ENCODE results near the gene TSSK6. TPM values are rescaled to one million over a fixed set of nuclear protein-coding genes. Genes with fewer than 3 reads are reported as not detected.

Gene TSSK6
- total and polyA plus RNA-seq, 2 of the 4 experiments (the other 2 are of a cell fraction) = 1.3 to 2.2 TPM

DNA sequence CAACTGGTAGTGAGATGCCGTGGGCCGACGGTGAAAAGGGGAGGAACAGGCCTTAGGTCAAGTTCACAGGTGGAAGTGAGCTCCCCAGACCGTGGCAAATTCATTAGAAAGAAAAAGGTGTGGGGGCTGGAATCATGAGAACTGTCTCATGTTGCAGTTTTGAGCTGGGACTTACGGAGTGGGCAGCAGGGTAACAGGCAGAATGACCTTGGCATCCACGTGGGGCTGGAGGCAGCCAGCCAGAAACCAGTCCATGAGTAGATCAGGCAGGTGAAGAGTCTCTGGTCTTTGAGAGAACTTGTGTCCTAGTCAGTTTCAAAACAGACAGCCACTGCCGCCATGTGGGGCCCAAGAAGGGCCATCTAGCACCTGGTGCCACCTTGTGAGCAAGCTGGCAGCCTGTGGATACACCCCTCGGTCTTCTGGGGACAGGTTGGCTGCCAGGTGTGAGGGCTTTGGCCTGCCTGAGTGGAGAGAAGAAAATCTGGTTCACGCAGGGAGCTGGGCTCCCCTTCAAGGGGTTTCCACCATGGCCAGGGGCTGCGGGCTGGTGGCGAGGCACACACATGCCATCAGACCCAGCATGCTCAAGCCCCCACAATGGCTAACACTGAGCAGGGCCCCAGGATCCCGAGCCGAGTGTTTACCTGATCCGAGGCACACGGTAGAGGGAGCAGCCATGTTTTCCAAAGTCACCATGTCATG lies 23.9 kb downstream of the TSSK6 start:
- no peak overlapping the region for H3K9ac ChIP-seq (ENCODE audit: low read depth, low read length)
- intact Hi-C loops (cut with micrococcal nuclease) = no loop called here
- H2BK120ac ChIP-seq (ENCODE audit: low read depth, low read length) = no peak overlapping the region
- H2BK5ac ChIP-seq (ENCODE audit: low read depth, low read length, poor library complexity, severe bottlenecking) = no peak overlapping the region
- peaks cover 6% of the 10 kb centered on the region for H4K20me1 ChIP-seq (ENCODE audit: insufficient read depth, low read length)
- 86% methylated on average over 13 of the region's 15 CpGs; no CpG with 5 or more reads in 1 of the 2 experiments for WGBS, 2 experiments (ENCODE audit: extremely low coverage in 2 of 2, insufficient read length in 1 of 2)
- peak overlapping the region; percentile 11 for H2AK9ac ChIP-seq (replicated peaks; ENCODE audit: low read depth, low read length, poor library complexity)
- no peak overlapping the region for H2BK15ac ChIP-seq (ENCODE audit: low read depth, low read length)
- no peak for ATAC-seq (ENCODE audit: low read depth)
- no TSS peak for BruUV-seq (replicated peaks)
- H3K56ac ChIP-seq (ENCODE audit: extremely low read depth, insufficient read depth, low read length) = no peak overlapping the region
- peaks cover 32% of the 10 kb centered on the region for H3K36me3 ChIP-seq (ENCODE audit: control insufficient read depth, insufficient read depth, low read length)
- H3K9me3 ChIP-seq (ENCODE audit: control insufficient read depth, insufficient read depth, low read length) = no peaks in the 10 kb centered on the region
- no peak overlapping the region for H3K4me3 ChIP-seq (ENCODE audit: insufficient read depth, low read depth, low read length)
- CTCF ChIA-PET = interaction anchor here (0.8 to 2.7 kb wide), 3 partner anchors 85 to 127 kb away, joined by 3 to 15 read pairs (median 4); partner anchors contain the start of gene GATAD2A
- H3K27ac ChIP-seq (ENCODE audit: insufficient read depth, low read length) = no peak overlapping the region
- no peak overlapping the region for H4K8ac ChIP-seq (ENCODE audit: low read depth in 2 of 2, low read length in 2 of 2)
- no peak overlapping the region for H2BK20ac ChIP-seq (ENCODE audit: low read depth, low read length)
- POLR2A ChIA-PET (ENCODE audit: unreplicated experiment) = no interaction called here
- H3K4me1 ChIP-seq (ENCODE audit: control insufficient read depth, insufficient read depth, low read length) = peaks cover 20% of the 10 kb centered on the region
- H3K9me1 ChIP-seq (ENCODE audit: insufficient read depth, low read length) = peaks cover 15% of the 10 kb centered on the region
- H3K14ac ChIP-seq (replicated peaks; ENCODE audit: low read depth, low read length) = no peak overlapping the region
- no peak overlapping the region for H3K23ac ChIP-seq (ENCODE audit: low read depth, low read length)
- H3K18ac ChIP-seq (ENCODE audit: low read depth, low read length) = no peak overlapping the region
- H3K27me3 ChIP-seq (ENCODE audit: control insufficient read depth, insufficient read depth, low read length) = no peaks in the 10 kb centered on the region
- H4K91ac ChIP-seq (ENCODE audit: insufficient read depth, low read depth, low read length) = no peak overlapping the region
- dilution Hi-C loops (cut with HindIII; ENCODE audit: low sequenced_read_pairs, unreplicated experiment) = no loop called here
- H3K4me2 ChIP-seq (ENCODE audit: low read depth, low read length) = no peak overlapping the region
- no peak overlapping the region for H4K5ac ChIP-seq (ENCODE audit: low read depth, low read length)
- H2AK5ac ChIP-seq (ENCODE audit: low read depth, low read length) = no peak overlapping the region
- in situ Hi-C loops (cut with MboI; ENCODE audit: low sequenced_read_pairs) = loop anchor here (5.0 kb wide), 1 partner anchor 124 kb away; no protein-coding TSS in a partner anchor
- TF ChIP-seq CEBPB (IDR thresholded peaks at IDR 0.05; ENCODE audit: low read depth, low read length) = no peak
- no peak for TF ChIP-seq BHLHE40 (IDR thresholded peaks at IDR 0.05; ENCODE audit: low read depth, low read length)
- no peak for TF ChIP-seq RAD21 (IDR thresholded peaks at IDR 0.05; ENCODE audit: low read length)
- TF ChIP-seq MAZ (IDR thresholded peaks at IDR 0.05; ENCODE audit: borderline replicate concordance, low read depth, low read length) = no peak
- TF ChIP-seq CHD1 (IDR thresholded peaks at IDR 0.05; ENCODE audit: low read depth, low read length) = no peak
- TF ChIP-seq USF2 (IDR thresholded peaks at IDR 0.05; ENCODE audit: low read depth, low read length) = no peak
- TF ChIP-seq RFX5 (IDR thresholded peaks at IDR 0.05; ENCODE audit: low read depth, low read length) = no peak
- TF ChIP-seq, protein P1, sequence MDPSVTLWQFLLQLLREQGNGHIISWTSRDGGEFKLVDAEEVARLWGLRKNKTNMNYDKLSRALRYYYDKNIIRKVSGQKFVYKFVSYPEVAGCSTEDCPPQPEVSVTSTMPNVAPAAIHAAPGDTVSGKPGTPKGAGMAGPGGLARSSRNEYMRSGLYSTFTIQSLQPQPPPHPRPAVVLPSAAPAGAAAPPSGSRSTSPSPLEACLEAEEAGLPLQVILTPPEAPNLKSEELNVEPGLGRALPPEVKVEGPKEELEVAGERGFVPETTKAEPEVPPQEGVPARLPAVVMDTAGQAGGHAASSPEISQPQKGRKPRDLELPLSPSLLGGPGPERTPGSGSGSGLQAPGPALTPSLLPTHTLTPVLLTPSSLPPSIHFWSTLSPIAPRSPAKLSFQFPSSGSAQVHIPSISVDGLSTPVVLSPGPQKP (IDR thresholded peaks at IDR 0.05; ENCODE audit: borderline replicate concordance, low read depth, low read length) = no peak
- no peak for TF ChIP-seq CTCF (conservative IDR thresholded peaks at IDR 0.05; ENCODE audit: low read depth, low read length)
- no peak for TF ChIP-seq MXI1 (IDR thresholded peaks at IDR 0.05; ENCODE audit: borderline replicate concordance, low read depth, low read length)
- TF ChIP-seq RCOR1 (IDR thresholded peaks at IDR 0.05; ENCODE audit: insufficient replicate concordance, low read length) = no peak
- no peak for TF ChIP-seq NFE2L2 (IDR thresholded peaks at IDR 0.05; ENCODE audit: low read depth, low read length)
- no peak for TF ChIP-seq MAFK (IDR thresholded peaks at IDR 0.05; ENCODE audit: low read depth, low read length)
- no peak for TF ChIP-seq SMC3 (IDR thresholded peaks at IDR 0.05; ENCODE audit: low read depth, low read length)
- no peak for TF ChIP-seq FOS (IDR thresholded peaks at IDR 0.05; ENCODE audit: low read depth, low read length)
- no peak for TF ChIP-seq POLR2A (IDR thresholded peaks at IDR 0.05; ENCODE audit: low read depth, low read length)
- no peak for DNase-seq
- H3K79me1 ChIP-seq (ENCODE audit: low read depth in 1 of 2, low read length in 2 of 2) = peaks cover 20 to 74% of the 10 kb centered on the region in 2 experiments
- no peak overlapping the region for H3K4ac ChIP-seq (ENCODE audit: low read depth, low read length)
- H2AFZ ChIP-seq (replicated peaks; ENCODE audit: low read length, poor library complexity) = no peak overlapping the region

All from IMR-90 (cell line).